ENCODE data around the gene GLCCI1.

The GLCCI1 gene

DNA sequence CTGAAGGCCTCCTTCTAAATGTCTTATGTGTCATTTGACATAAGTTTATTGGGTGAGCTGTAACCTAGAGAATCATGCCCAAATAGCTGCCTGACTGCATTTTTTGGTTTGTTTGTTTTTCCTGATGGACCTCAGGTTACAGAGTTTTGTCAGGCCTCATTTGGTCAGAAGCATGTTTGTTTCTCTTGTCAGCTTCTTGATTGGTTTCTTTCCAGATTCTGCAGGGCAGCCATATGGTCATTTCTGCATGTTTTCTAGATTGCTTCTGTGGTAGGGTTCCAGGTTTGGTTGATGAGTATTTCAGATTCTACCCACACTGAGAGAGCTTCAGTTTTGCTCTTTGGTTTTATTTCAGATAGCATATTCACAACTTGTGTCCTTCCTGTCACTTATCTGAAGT lies 28.0 kb downstream of the GLCCI1 start:
- no peak overlapping the region for H3K4me3 ChIP-seq (ENCODE audit: low read depth, low read length, poor library complexity, severe bottlenecking)
- no peaks in the 10 kb centered on the region for H3K9me2 ChIP-seq (ENCODE audit: low read depth, low read length)
- no peak for TF ChIP-seq EZH2 (IDR thresholded peaks at IDR 0.05; ENCODE audit: borderline replicate concordance, low read length)
- TF ChIP-seq, protein P1, sequence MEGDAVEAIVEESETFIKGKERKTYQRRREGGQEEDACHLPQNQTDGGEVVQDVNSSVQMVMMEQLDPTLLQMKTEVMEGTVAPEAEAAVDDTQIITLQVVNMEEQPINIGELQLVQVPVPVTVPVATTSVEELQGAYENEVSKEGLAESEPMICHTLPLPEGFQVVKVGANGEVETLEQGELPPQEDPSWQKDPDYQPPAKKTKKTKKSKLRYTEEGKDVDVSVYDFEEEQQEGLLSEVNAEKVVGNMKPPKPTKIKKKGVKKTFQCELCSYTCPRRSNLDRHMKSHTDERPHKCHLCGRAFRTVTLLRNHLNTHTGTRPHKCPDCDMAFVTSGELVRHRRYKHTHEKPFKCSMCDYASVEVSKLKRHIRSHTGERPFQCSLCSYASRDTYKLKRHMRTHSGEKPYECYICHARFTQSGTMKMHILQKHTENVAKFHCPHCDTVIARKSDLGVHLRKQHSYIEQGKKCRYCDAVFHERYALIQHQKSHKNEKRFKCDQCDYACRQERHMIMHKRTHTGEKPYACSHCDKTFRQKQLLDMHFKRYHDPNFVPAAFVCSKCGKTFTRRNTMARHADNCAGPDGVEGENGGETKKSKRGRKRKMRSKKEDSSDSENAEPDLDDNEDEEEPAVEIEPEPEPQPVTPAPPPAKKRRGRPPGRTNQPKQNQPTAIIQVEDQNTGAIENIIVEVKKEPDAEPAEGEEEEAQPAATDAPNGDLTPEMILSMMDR (IDR thresholded peaks at IDR 0.05; ENCODE audit: low read length), result no peak
- H3F3A ChIP-seq (ENCODE audit: insufficient read depth, low read length), result no peaks in the 10 kb centered on the region
- no peak overlapping the region for H3K9ac ChIP-seq (ENCODE audit: low read length)
- H3K4me1 ChIP-seq (ENCODE audit: insufficient read depth, low read length, severe bottlenecking), result no peaks in the 10 kb centered on the region
- peaks cover 32% of the 10 kb centered on the region for H3K36me3 ChIP-seq (ENCODE audit: insufficient read depth, low read length)
- H3K27ac ChIP-seq (ENCODE audit: low read depth, low read length, poor library complexity, severe bottlenecking), result peak overlapping the region; percentile 3
- no peaks in the 10 kb centered on the region for H3K27me3 ChIP-seq (ENCODE audit: insufficient read depth, low read length)
- H3K4me2 ChIP-seq (ENCODE audit: low read length), result no peak overlapping the region
- peaks cover 92% of the 10 kb centered on the region for H3K79me2 ChIP-seq (ENCODE audit: insufficient read depth, low read length)
- no peak overlapping the region for H2AFZ ChIP-seq (ENCODE audit: low read length)
- no peaks in the 10 kb centered on the region for H4K20me1 ChIP-seq (ENCODE audit: insufficient read depth, low read length)
- H3K9me3 ChIP-seq (ENCODE audit: low read length), result peaks cover 22% of the 10 kb centered on the region

DNA sequence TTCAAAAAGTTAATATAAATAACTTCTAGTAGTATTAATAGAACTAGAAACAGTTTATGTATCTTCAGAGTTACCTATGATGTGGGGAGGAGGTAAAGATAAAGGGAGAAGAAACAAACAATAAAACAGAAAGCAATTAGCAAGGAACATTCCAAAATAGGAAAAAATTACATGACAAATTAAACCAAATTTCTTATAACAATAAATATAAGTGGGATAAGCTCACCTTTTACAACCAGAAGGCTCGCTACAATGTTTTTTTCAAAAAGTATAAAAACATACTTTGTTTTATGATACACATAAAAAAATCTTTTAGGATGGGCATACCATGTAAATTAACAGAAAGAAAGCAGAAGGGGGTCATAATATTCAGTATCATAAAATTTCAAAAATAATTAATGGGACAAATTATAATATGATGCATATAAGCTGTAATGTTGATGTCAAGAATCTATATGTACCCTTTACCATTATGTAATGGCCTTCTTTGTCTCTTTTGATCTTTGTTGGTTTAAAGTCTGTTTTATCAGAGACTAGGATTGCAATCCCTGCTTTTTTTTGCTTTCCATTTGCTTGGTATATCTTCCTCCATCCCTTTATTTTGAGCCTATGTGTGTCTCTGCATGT lies 31.8 kb downstream of the GLCCI1 start:
- no peak for TF ChIP-seq EZH2 (IDR thresholded peaks at IDR 0.05; ENCODE audit: borderline replicate concordance, low read length)
- TF ChIP-seq, protein P1 (IDR thresholded peaks at IDR 0.05; ENCODE audit: low read length), result no peak
- H3K79me2 ChIP-seq (ENCODE audit: insufficient read depth, low read length), result peaks cover 84% of the 10 kb centered on the region
- H3K4me2 ChIP-seq (ENCODE audit: low read length), result no peak overlapping the region

DNA sequence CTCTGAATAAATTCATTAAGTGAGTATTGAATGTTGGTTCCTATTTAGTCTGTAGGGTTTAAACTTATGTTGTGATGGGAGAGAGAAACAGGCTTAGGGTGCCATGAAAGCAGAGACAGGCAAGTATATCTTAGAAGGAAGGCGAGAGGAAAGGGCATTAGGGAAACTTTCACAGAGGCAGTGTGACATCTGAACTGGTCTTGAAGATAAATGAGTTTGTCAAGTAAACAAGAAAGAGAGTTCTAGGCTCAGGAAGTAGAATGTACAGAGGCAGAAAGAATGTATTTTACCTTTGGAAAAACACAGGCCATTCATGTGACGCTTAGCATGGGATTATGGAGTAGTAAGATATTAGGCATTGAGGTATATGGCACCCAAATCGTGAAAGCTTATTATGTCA lies 34.5 kb downstream of the GLCCI1 start:
- Histone ChIP-seq H4K20me1 (ENCODE audit: insufficient read depth, low read length) (0 out of 2 replicates have a peak, but pooled peaks cover 3% of the 10 kb centered on the region), H3F3A (ENCODE audit: insufficient read depth, low read length) (peaks cover 6% of the 10 kb centered on the region; the same call in 1 of the 2 replicates), H3K4me2 (ENCODE audit: low read length) (no peak overlapping the region), H3K79me2 (ENCODE audit: insufficient read depth, low read length) (peaks cover 61% of the 10 kb centered on the region), H3K27me3 (ENCODE audit: insufficient read depth, low read length) (no peaks in the 10 kb centered on the region), H3K9me3 (ENCODE audit: low read length) (0 out of 2 replicates have a peak, but pooled peaks cover 3% of the 10 kb centered on the region), H3K9ac (ENCODE audit: low read length) (no peak overlapping the region), H2AFZ (ENCODE audit: low read length) (no peak overlapping the region), H3K27ac (ENCODE audit: low read depth, low read length, poor library complexity, severe bottlenecking) (no peak overlapping the region), H3K36me3 (ENCODE audit: insufficient read depth, low read length) (peaks cover 50% of the 10 kb centered on the region), H3K4me3 (ENCODE audit: low read depth, low read length, poor library complexity, severe bottlenecking) (no peak overlapping the region), H3K9me2 (ENCODE audit: low read depth, low read length) (no peaks in the 10 kb centered on the region), H3K4me1 (ENCODE audit: insufficient read depth, low read length, severe bottlenecking) (no peaks in the 10 kb centered on the region)
- TF ChIP-seq EZH2 (IDR thresholded peaks at IDR 0.05; ENCODE audit: borderline replicate concordance, low read length), result no peak
- TF ChIP-seq, protein P1 (IDR thresholded peaks at IDR 0.05; ENCODE audit: low read length), result no peak

More for the DNA sequence above, 31.8 kb downstream of the GLCCI1 start:
- Histone ChIP-seq H3K36me3 (ENCODE audit: insufficient read depth, low read length) (peaks cover 25% of the 10 kb centered on the region), H3K27ac (ENCODE audit: low read depth, low read length, poor library complexity, severe bottlenecking) (no peak overlapping the region), H3K4me1 (ENCODE audit: insufficient read depth, low read length, severe bottlenecking) (no peaks in the 10 kb centered on the region), H4K20me1 (ENCODE audit: insufficient read depth, low read length) (0 out of 2 replicates have a peak, but pooled peaks cover 3% of the 10 kb centered on the region), H3K27me3 (ENCODE audit: insufficient read depth, low read length) (no peaks in the 10 kb centered on the region), H3K4me3 (ENCODE audit: low read depth, low read length, poor library complexity, severe bottlenecking) (no peak overlapping the region), H3F3A (ENCODE audit: insufficient read depth, low read length) (peaks cover 3% of the 10 kb centered on the region; the same call in 1 of the 2 replicates), H3K9me3 (ENCODE audit: low read length) (0 out of 2 replicates have a peak, but pooled peaks cover 3% of the 10 kb centered on the region), H2AFZ (ENCODE audit: low read length) (no peak overlapping the region), H3K9me2 (ENCODE audit: low read depth, low read length) (no peaks in the 10 kb centered on the region), H3K9ac (ENCODE audit: low read length) (no peak overlapping the region)

Data from OCI-LY1 (cell line).